Thoracic aorta (tissue), 2 donors: Measurements from ENCODE around the gene NTPCR. TPM values are rescaled to one million over a fixed set of nuclear protein-coding genes. Genes with fewer than 3 reads are reported as not detected.

Experiments
- ATAC-seq: fragments of 150-250 bp; one replicate; pipeline ENCODE4 v1.8.0; 2017; ENCODE audit warnings: low read depth; ENCODE audit not compliant: insufficient number of reproducible peaks, low FRiP score
- DNase-seq: peaks from one replicate; pipeline ENCODE4 v3.0.0-alpha.2; 2020; ENCODE audit warnings: low spot score
- H3K27ac ChIP-seq, 2 donors: fragments of 200-600 bp; sonication (generic); 1 replicate in 1 of 2; 2 replicates in 1 of 2; pipeline ENCODE4 v1.5.1; 2016; ENCODE audit warnings: mild to moderate bottlenecking in 2 of 2, moderate library complexity in 2 of 2
- H3K27me3 ChIP-seq: fragments of 200-600 bp; sonication (generic); replicated peaks from 2 replicates; pipeline ENCODE4 v1.6.0; 2016; ENCODE audit warnings: mild to moderate bottlenecking; ENCODE audit not compliant: insufficient read depth
- H3K36me3 ChIP-seq: fragments of 200-600 bp; sonication (generic); one replicate; pipeline ENCODE4 v1.5.1; 2016
- H3K4me1 ChIP-seq, 2 donors: fragments of 200-600 bp; sonication (generic); 1 replicate in 1 of 2; 2 replicates in 1 of 2; pipeline versions ENCODE4 v1.5.1 to v1.6.0; 2016; ENCODE audit warnings: low read depth in 2 of 2, mild to moderate bottlenecking in 1 of 2; ENCODE audit not compliant: control insufficient read depth in 1 of 2
- H3K4me3 ChIP-seq: fragments of 200-600 bp; sonication (generic); 2 replicates; pipeline ENCODE4 v1.5.1; 2016; ENCODE audit warnings: mild to moderate bottlenecking
- H3K9me3 ChIP-seq: fragments of 200-600 bp; sonication (generic); 2 replicates; pipeline ENCODE4 v1.5.1; 2016
- CTCF ChIP-seq: fragments of 200-600 bp; sonication (generic); IDR thresholded peaks from one replicate; pipeline ENCODE4 v1.5.1; 2019; ENCODE audit warnings: antibody characterized with exemption
- total RNA-seq, 2 donors: library from RNA; depleted of rRNA; stranded (reverse); fragments of >200 nt; gene quantifications; one replicate each; pipeline versions ENCODE4 v1.1.0 to v1.2.3, GENCODE V29; 2016

The NTPCR gene
- total RNA-seq, 2 donors from 2014 or later = 9.3 to 21.4 TPM

GRCh38 chr1:232970508-232970907 lies 20.1 kb downstream of the NTPCR start:
- TF ChIP-seq CTCF = no peak
- no peaks in the 10 kb centered on the region for H3K4me1 ChIP-seq
- no peaks in the 10 kb centered on the region for H3K27me3 ChIP-seq
- no peaks in the 10 kb centered on the region for H3K9me3 ChIP-seq
- peaks cover 13% of the 10 kb centered on the region for H3K36me3 ChIP-seq
- DNase-seq (no peak), ATAC-seq (no peak)
- H3K4me3 ChIP-seq = no peak overlapping the region
- no peak overlapping the region for H3K27ac ChIP-seq

- ATAC-seq (no peak), DNase-seq (no peak)
- Histone ChIP-seq H3K4me3 (no peak overlapping the region), H3K36me3 (peaks cover 24% of the 10 kb centered on the region), H3K27ac (no peak overlapping the region), H3K27me3 (no peaks in the 10 kb centered on the region), H3K9me3 (no peaks in the 10 kb centered on the region), H3K4me1 (no peaks in the 10 kb centered on the region)
- no peak for TF ChIP-seq CTCF
Observed at GRCh38 chr1:232973652-232974611, 23.5 kb downstream of the NTPCR start.

- peaks cover 24% of the 10 kb centered on the region for H3K36me3 ChIP-seq
- ATAC-seq = no peak
Observed at GRCh38 chr1:232974971-232975370, 24.6 kb downstream of the NTPCR start.

GRCh38 chr1:232978091-232978634 lies 27.8 kb downstream of the NTPCR start:
- Histone ChIP-seq H3K36me3 (peaks cover 10% of the 10 kb centered on the region), H3K4me1 (peaks cover 0 to 5% of the 10 kb centered on the region in 2 donors), H3K27me3 (no peaks in the 10 kb centered on the region), H3K9me3 (no peaks in the 10 kb centered on the region), H3K27ac (no peak overlapping the region), H3K4me3 (no peak overlapping the region)
- TF ChIP-seq CTCF = no peak
- DNase-seq = no peak
- no peak for ATAC-seq

More at GRCh38 chr1:232974971-232975370, 24.6 kb downstream of the NTPCR start:
- Histone ChIP-seq H3K27me3 (no peaks in the 10 kb centered on the region), H3K9me3 (no peaks in the 10 kb centered on the region), H3K27ac (no peak overlapping the region), H3K4me1 (no peaks in the 10 kb centered on the region), H3K4me3 (no peak overlapping the region)
- no peak for TF ChIP-seq CTCF
- no peak for DNase-seq

- Histone ChIP-seq H3K4me1 (peaks cover 0 to 5% of the 10 kb centered on the region in 2 donors), H3K4me3 (no peak overlapping the region), H3K27ac (no peak overlapping the region), H3K36me3 (peaks cover 10% of the 10 kb centered on the region), H3K27me3 (no peaks in the 10 kb centered on the region), H3K9me3 (no peaks in the 10 kb centered on the region)
- DNase-seq (no peak), ATAC-seq (no peak)
- TF ChIP-seq CTCF = no peak
Observed at GRCh38 chr1:232978815-232979214, 28.4 kb downstream of the NTPCR start.
